T-helper 1 cell treated with Interleukin-12 subunit alpha and Interleukin-12 subunit beta and Interleukin-4 antibody, amounts not matched to agents 30 ng/mL and 1 ng/mL, for 36 hours (primary cell): Measurements from ENCODE around the gene SWSAP1. TPM values are rescaled to one million over a fixed set of nuclear protein-coding genes. Genes with fewer than 3 reads are reported as not detected.

Experiments
- total RNA-seq: library from RNA; stranded (reverse); gene quantifications from 2 replicates; pipeline ENCODE4 v1.2.3, GENCODE V29; 2022

Gene SWSAP1
- total RNA-seq, 1 donor from 2014 or later = 2.9 TPM

Other genes with a start within 250 kb of the SWSAP1 start
- 35.6 and 37.7 TPM in 2 replicates for gene SPC24, start 218.9 kb upstream of the SWSAP1 start, total RNA-seq
- 0.64 and 2.2 TPM in 2 replicates for gene KANK2, start 177.1 kb upstream of the SWSAP1 start, total RNA-seq
- gene ANGPTL8, start 135.0 kb upstream of the SWSAP1 start, total RNA-seq = not detected in 2 replicates
- 0.27 and 0.66 TPM in 2 replicates for gene DOCK6, start 112.1 kb upstream of the SWSAP1 start, total RNA-seq
- not detected in 2 replicates for gene TSPAN16, start 78.5 kb upstream of the SWSAP1 start, total RNA-seq
- gene RAB3D, start 35.0 kb upstream of the SWSAP1 start, total RNA-seq = 8.2 and 9.4 TPM in 2 replicates
- gene TMEM205, start 28.4 kb upstream of the SWSAP1 start, total RNA-seq = 38.6 and 41.9 TPM in 2 replicates
- gene CCDC159, start 28.1 kb upstream of the SWSAP1 start, total RNA-seq = 18.2 and 22.5 TPM in 2 replicates
- gene PLPPR2, start 19.2 kb upstream of the SWSAP1 start, total RNA-seq = 2.5 and 2.6 TPM in 2 replicates
- gene EPOR, start 9.6 kb downstream of the SWSAP1 start, total RNA-seq = 5.2 and 6.4 TPM in 2 replicates
- not detected in 2 replicates for gene RGL3, start 44.6 kb downstream of the SWSAP1 start, total RNA-seq
- not detected in 2 replicates for gene ODAD3, start 60.5 kb downstream of the SWSAP1 start, total RNA-seq
- gene PRKCSH, start 61.0 kb downstream of the SWSAP1 start, total RNA-seq = 311 and 319 TPM in 2 replicates
- gene ELAVL3, start 106.4 kb downstream of the SWSAP1 start, total RNA-seq = not detected in 2 replicates
- 18.2 and 20.0 TPM in 2 replicates for gene ZNF653, start 131.2 kb downstream of the SWSAP1 start, total RNA-seq
- gene ECSIT, start 154.5 kb downstream of the SWSAP1 start, total RNA-seq = 28.9 and 29.6 TPM in 2 replicates
- gene CNN1, start 164.2 kb downstream of the SWSAP1 start, total RNA-seq = not detected in 2 replicates
- 64.3 and 64.6 TPM in 2 replicates for gene ELOF1, start 184.6 kb downstream of the SWSAP1 start, total RNA-seq
- gene ACP5, start 203.0 kb downstream of the SWSAP1 start, total RNA-seq = 29.0 and 29.6 TPM in 2 replicates
- 3.9 and 4.4 TPM in 2 replicates for gene ZNF627, start 222.8 kb downstream of the SWSAP1 start, total RNA-seq